HepG2 (cell line): ENCODE results near the gene CUEDC2. TPM values are rescaled to one million over a fixed set of nuclear protein-coding genes. Genes with fewer than 3 reads are reported as not detected.
A peak's percentile ranks its signal among the peaks of the same experiment; 100 is the strongest.

Source experiments
- ATAC-seq: fragments of 200-7000 bp; cut with Tn5 transposase; 3 replicates; pipeline ENCODE4 v1.9.1; 2020; ENCODE audit warnings: mild to moderate bottlenecking, moderate library complexity
- BruUV-seq: library from RNA; stranded (reverse); fragments of 400-500 nt; replicated peaks from 2 replicates; lab custom pipeline; 2021; lab: Mats Ljungman, UMichigan
- CTCF ChIA-PET: fragments of 300-600 bp; formaldehyde crosslinking; extraction: SDS; loops from one replicate; lab custom pipeline; 2021; ENCODE audit warnings: low total read pairs, inconsistent platforms, low intra/inter-chr PET ratio; lab: Yijun Ruan, JAX
- POLR2A ChIA-PET: fragments of 350-600 bp; sonication (Branson Sonifier 250); formaldehyde crosslinking; loops from one replicate; lab custom pipeline; 2020; ENCODE audit warnings: antibody characterized with exemption, inconsistent platforms; lab: Yijun Ruan, JAX
- DNase-seq: peaks from one replicate; pipeline ENCODE4 v3.0.0-alpha.2; 2015; ENCODE audit warnings: low spot score
- FAIRE-seq: peaks from 3 replicates; lab custom pipeline; 2011; peaks lifted over from hg19 to GRCh38; lab: Jason Lieb, UNC
- H2AFZ ChIP-seq: one replicate; pipeline ENCODE4 v1.6.1; 2011; ENCODE audit warnings: low read length, inconsistent platforms
- H3K27ac ChIP-seq: fragments of 300-600 bp; 3 replicates; pipeline ENCODE4 v1.8.0; 2011; ENCODE audit warnings: mixed run types, mild to moderate bottlenecking, mixed read lengths, low read length, inconsistent platforms; ENCODE audit not compliant: insufficient read depth; ENCODE audit errors: extremely low read length
- H3K27me3 ChIP-seq, 2 experiments: fragments of 200-600 bp in 1 of 2; 2 replicates in 1 of 2; 3 replicates in 1 of 2; pipeline versions ENCODE4 v1.6.0 to v1.8.0; 2011; ENCODE audit warnings: low read length in 2 of 2, mild to moderate bottlenecking in 2 of 2, moderate library complexity in 2 of 2, inconsistent platforms in 1 of 2; ENCODE audit not compliant: insufficient read depth in 2 of 2, control insufficient read depth in 1 of 2
- H3K36me3 ChIP-seq, 2 experiments: fragments of 200-600 bp in 1 of 2; replicated peaks in 1 of 2; 2 replicates in 1 of 2; 3 replicates in 1 of 2; pipeline versions ENCODE4 v1.5.1 to v1.8.0; 2011; ENCODE audit warnings: low read length in 2 of 2, inconsistent platforms in 1 of 2; ENCODE audit not compliant: insufficient read depth in 2 of 2, control insufficient read depth in 1 of 2
- H3K4me1 ChIP-seq: 2 replicates; pipeline ENCODE4 v1.5.1; 2012; ENCODE audit warnings: low read length, inconsistent platforms; ENCODE audit not compliant: insufficient read depth
- H3K4me2 ChIP-seq: 2 replicates; pipeline ENCODE4 v1.6.0; 2011; ENCODE audit warnings: low read depth, low read length, inconsistent platforms
- H3K4me3 ChIP-seq, 3 experiments: fragments of 200-600 bp in 1 of 3; sonication (generic), shearing (Covaris generic) in 1 of 3; replicated peaks in 1 of 3; 2 replicates each; pipeline ENCODE4 v1.5.1; 2011 to 2016; ENCODE audit warnings: low read length in 3 of 3, inconsistent platforms in 2 of 3, low read depth in 2 of 3, mild to moderate bottlenecking in 2 of 3, control low read depth in 1 of 3, mixed read lengths in 1 of 3; ENCODE audit not compliant: insufficient read depth in 1 of 3
- H3K79me2 ChIP-seq: one replicate; pipeline ENCODE4 v1.6.1; 2011; ENCODE audit warnings: low read length, inconsistent platforms; ENCODE audit not compliant: insufficient read depth
- H3K9ac ChIP-seq: 2 replicates; pipeline ENCODE4 v1.6.0; 2011; ENCODE audit warnings: mild to moderate bottlenecking, low read depth, low read length, inconsistent platforms; ENCODE audit not compliant: insufficient read depth
- H3K9me3 ChIP-seq: 2 replicates; pipeline ENCODE4 v1.5.1; 2012; ENCODE audit warnings: mild to moderate bottlenecking, low read length
- H4K20me1 ChIP-seq: 2 replicates; pipeline ENCODE4 v1.6.0; 2011; ENCODE audit warnings: inconsistent platforms, mild to moderate bottlenecking, low read length, moderate library complexity; ENCODE audit not compliant: insufficient read depth
- CBX1 ChIP-seq: IDR thresholded peaks from one replicate; pipeline ENCODE4 v1.6.1; 2016; ENCODE audit warnings: antibody characterized with exemption, low read depth
- CREBL2 ChIP-seq: sonication (generic); formaldehyde crosslinking; IDR thresholded peaks from 2 replicates; pipeline ENCODE4 v1.8.1; 2023; ENCODE audit warnings: missing genetic modification reagents, mild to moderate bottlenecking, borderline replicate concordance
- FOSL1 ChIP-seq: sonication (generic); formaldehyde crosslinking; IDR thresholded peaks from 2 replicates; pipeline ENCODE4 v1.9.0; 2021; ENCODE audit warnings: missing genetic modification reagents, borderline replicate concordance
- POLR2A ChIP-seq, 2 experiments: IDR thresholded peaks; 2 replicates each; pipeline ENCODE4 v1.6.1; 2011; ENCODE audit warnings: low read depth in 2 of 2, low read length in 2 of 2, mild to moderate bottlenecking in 1 of 2, moderate library complexity in 1 of 2; ENCODE audit not compliant: insufficient read depth in 1 of 2
- RFXANK ChIP-seq: IDR thresholded peaks from 2 replicates; pipeline ENCODE4 v1.6.1; 2016
- RNF2 ChIP-seq: fragments of 450-650 bp; conservative IDR thresholded peaks from 2 replicates; pipeline ENCODE4 v1.6.1; 2016; ENCODE audit warnings: low read depth
- SIN3A ChIP-seq: IDR thresholded peaks from 2 replicates; pipeline ENCODE4 v1.6.1; 2011; ENCODE audit warnings: low read depth, mild to moderate bottlenecking, control low read depth, low read length, borderline replicate concordance
- SMARCE1 ChIP-seq: fragments of 450-650 bp; IDR thresholded peaks from 2 replicates; pipeline ENCODE4 v1.6.1; 2017; ENCODE audit warnings: borderline replicate concordance
- ZNF569 ChIP-seq: sonication (generic); formaldehyde crosslinking; IDR thresholded peaks from 2 replicates; pipeline ENCODE4 v1.5.0; 2020; ENCODE audit warnings: mild to moderate bottlenecking, missing genetic modification reagents, moderate library complexity, borderline replicate concordance
- ZNF709 ChIP-seq: sonication (generic); formaldehyde crosslinking; IDR thresholded peaks from 2 replicates; pipeline ENCODE4 v1.5.0; 2020; ENCODE audit warnings: mild to moderate bottlenecking, missing genetic modification reagents
- WGBS: methylation state at CpG from one replicate; pipeline ENCODE4 v1.1.6; 2017; ENCODE audit warnings: low lambda C conversion rate; 5-methylcytosine and 5-hydroxymethylcytosine counted together
- in situ Hi-C: cut with HindIII; loops from 2 replicates; pipeline ENCODE4 v1.10.0; 2017; ENCODE audit warnings: low pct_unique_long_range_greater_than_20kb; ENCODE audit not compliant: extremely low pct_ligation_motif_present
- intact Hi-C: fragments of 100-400 bp; cut with micrococcal nuclease; formaldehyde crosslinking; loops from one replicate; pipeline ENCODE4 v1.10.0; 2022; ENCODE audit not compliant: unreplicated experiment
- polyA plus RNA-seq, 8 experiments: library from polyadenylated mRNA; depleted of rRNA in 3 of 8; stranded (reverse) in 7 of 8; unstranded in 1 of 8; fragments of >200 nt; fragmentation: Illumina TruSeq in 4 of 8; extraction: Trizol in 4 of 8; gene quantifications; 2 replicates each; pipeline versions ENCODE4 v1.2.1 to v1.2.3, GENCODE V29; 2011 to 2016; ENCODE audit warnings: low read depth in 4 of 8, missing spikeins in 1 of 8, mixed read lengths in 1 of 8; ENCODE audit not compliant: insufficient read depth in 1 of 8
- total RNA-seq, 5 experiments: library from RNA; depleted of rRNA; stranded (reverse); fragments of >200 nt; fragmentation: Illumina TruSeq; extraction: Trizol; gene quantifications; 2 replicates each; pipeline ENCODE4 v1.2.3, GENCODE V29; 2016; ENCODE audit warnings: low read depth in 1 of 5
- TF ChIP-seq, protein P1 (sequence below): sonication (generic); formaldehyde crosslinking; IDR thresholded peaks from 2 replicates; pipeline ENCODE4 v1.5.0; 2020; ENCODE audit warnings: mild to moderate bottlenecking, missing genetic modification reagents, borderline replicate concordance
- TF ChIP-seq, protein P2 (sequence below): sonication (generic); formaldehyde crosslinking; IDR thresholded peaks from 2 replicates; pipeline ENCODE4 v1.5.0; 2020; ENCODE audit warnings: mild to moderate bottlenecking, missing genetic modification reagents

CUEDC2 gene
- total and polyA plus RNA-seq, 2 of the 13 experiments (the other 11 are each of a cell fraction or from before 2014, with no cell fraction given), result 13.1 to 18.4 TPM

- TF ChIP-seq, protein P1, sequence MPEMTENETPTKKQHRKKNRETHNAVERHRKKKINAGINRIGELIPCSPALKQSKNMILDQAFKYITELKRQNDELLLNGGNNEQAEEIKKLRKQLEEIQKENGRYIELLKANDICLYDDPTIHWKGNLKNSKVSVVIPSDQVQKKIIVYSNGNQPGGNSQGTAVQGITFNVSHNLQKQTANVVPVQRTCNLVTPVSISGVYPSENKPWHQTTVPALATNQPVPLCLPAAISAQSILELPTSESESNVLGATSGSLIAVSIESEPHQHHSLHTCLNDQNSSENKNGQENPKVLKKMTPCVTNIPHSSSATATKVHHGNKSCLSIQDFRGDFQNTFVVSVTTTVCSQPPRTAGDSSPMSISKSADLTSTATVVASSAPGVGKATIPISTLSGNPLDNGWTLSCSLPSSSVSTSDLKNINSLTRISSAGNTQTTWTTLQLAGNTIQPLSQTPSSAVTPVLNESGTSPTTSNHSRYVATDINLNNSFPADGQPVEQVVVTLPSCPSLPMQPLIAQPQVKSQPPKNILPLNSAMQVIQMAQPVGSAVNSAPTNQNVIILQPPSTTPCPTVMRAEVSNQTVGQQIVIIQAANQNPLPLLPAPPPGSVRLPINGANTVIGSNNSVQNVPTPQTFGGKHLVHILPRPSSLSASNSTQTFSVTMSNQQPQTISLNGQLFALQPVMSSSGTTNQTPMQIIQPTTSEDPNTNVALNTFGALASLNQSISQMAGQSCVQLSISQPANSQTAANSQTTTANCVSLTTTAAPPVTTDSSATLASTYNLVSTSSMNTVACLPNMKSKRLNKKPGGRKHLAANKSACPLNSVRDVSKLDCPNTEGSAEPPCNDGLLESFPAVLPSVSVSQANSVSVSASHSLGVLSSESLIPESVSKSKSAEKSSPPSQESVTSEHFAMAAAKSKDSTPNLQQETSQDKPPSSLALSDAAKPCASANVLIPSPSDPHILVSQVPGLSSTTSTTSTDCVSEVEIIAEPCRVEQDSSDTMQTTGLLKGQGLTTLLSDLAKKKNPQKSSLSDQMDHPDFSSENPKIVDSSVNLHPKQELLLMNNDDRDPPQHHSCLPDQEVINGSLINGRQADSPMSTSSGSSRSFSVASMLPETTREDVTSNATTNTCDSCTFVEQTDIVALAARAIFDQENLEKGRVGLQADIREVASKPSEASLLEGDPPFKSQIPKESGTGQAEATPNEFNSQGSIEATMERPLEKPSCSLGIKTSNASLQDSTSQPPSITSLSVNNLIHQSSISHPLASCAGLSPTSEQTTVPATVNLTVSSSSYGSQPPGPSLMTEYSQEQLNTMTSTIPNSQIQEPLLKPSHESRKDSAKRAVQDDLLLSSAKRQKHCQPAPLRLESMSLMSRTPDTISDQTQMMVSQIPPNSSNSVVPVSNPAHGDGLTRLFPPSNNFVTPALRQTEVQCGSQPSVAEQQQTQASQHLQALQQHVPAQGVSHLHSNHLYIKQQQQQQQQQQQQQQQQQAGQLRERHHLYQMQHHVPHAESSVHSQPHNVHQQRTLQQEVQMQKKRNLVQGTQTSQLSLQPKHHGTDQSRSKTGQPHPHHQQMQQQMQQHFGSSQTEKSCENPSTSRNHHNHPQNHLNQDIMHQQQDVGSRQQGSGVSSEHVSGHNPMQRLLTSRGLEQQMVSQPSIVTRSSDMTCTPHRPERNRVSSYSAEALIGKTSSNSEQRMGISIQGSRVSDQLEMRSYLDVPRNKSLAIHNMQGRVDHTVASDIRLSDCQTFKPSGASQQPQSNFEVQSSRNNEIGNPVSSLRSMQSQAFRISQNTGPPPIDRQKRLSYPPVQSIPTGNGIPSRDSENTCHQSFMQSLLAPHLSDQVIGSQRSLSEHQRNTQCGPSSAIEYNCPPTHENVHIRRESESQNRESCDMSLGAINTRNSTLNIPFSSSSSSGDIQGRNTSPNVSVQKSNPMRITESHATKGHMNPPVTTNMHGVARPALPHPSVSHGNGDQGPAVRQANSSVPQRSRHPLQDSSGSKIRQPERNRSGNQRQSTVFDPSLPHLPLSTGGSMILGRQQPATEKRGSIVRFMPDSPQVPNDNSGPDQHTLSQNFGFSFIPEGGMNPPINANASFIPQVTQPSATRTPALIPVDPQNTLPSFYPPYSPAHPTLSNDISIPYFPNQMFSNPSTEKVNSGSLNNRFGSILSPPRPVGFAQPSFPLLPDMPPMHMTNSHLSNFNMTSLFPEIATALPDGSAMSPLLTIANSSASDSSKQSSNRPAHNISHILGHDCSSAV (CRISPR knock-in tag), result no peak
- no peak for TF ChIP-seq RNF2
These were observed 3.9 kb upstream of the CUEDC2 start (continued) for GRCh38 chr10:102436312-102436711.

- no peaks in the 10 kb centered on the region for H3K9me3 ChIP-seq
- peaks cover 39% of the 10 kb centered on the region for H3K4me1 ChIP-seq
- no peaks in the 10 kb centered on the region for H4K20me1 ChIP-seq
- ChIA-PET POLR2A (interaction anchor here (0.8 to 6.8 kb wide), 7 partner anchors 11 to 284 kb away, joined by 3 to 135 read pairs (median 3); partner anchors contain the start of genes C10orf95, FBXL15, NOLC1 and PSD), CTCF (no interaction called here)
- ATAC-seq (peak; percentile 17), DNase-seq (no peak), FAIRE-seq (no peak)
- intact Hi-C loops, result no loop called here
- peak overlapping the region; percentile 97 for H3K4me2 ChIP-seq
- 0% methylated on average over 5 of the region's 14 CpGs for WGBS
- peak overlapping the region; percentile 68 for H3K9ac ChIP-seq
- TSS peak; percentile 46 for BruUV-seq
- H3K27ac ChIP-seq, result peak overlapping the region; percentile 72
- no peaks in the 10 kb centered on the region for H3K36me3 ChIP-seq
- peak overlapping the region; percentile 44 to 76 (median 75) for H3K4me3 ChIP-seq
- H3K27me3 ChIP-seq, result no peaks in the 10 kb centered on the region; a peak in 1 of 5 replicates
- H2AFZ ChIP-seq, result peak overlapping the region; percentile 42
- in situ Hi-C loops, result no loop called here
- peaks cover 5% of the 10 kb centered on the region for H3K79me2 ChIP-seq
- TF ChIP-seq CBX1 (no peak), ZNF569 (CRISPR knock-in tag) (no peak), SIN3A (no peak), FOSL1 (CRISPR knock-in tag) (no peak), SMARCE1 (no peak), RFXANK (no peak), ZNF709 (CRISPR knock-in tag) (no peak), CREBL2 (no peak), POLR2A (IDR thresholded peaks at IDR 0.05; ENCODE audit: insufficient read depth in 1 of 2, low read depth in 2 of 2, low read length in 2 of 2) (peak in 1 of 2 experiments; percentile 40; a peak in 1 of 4 replicates)
- TF ChIP-seq, protein P2, sequence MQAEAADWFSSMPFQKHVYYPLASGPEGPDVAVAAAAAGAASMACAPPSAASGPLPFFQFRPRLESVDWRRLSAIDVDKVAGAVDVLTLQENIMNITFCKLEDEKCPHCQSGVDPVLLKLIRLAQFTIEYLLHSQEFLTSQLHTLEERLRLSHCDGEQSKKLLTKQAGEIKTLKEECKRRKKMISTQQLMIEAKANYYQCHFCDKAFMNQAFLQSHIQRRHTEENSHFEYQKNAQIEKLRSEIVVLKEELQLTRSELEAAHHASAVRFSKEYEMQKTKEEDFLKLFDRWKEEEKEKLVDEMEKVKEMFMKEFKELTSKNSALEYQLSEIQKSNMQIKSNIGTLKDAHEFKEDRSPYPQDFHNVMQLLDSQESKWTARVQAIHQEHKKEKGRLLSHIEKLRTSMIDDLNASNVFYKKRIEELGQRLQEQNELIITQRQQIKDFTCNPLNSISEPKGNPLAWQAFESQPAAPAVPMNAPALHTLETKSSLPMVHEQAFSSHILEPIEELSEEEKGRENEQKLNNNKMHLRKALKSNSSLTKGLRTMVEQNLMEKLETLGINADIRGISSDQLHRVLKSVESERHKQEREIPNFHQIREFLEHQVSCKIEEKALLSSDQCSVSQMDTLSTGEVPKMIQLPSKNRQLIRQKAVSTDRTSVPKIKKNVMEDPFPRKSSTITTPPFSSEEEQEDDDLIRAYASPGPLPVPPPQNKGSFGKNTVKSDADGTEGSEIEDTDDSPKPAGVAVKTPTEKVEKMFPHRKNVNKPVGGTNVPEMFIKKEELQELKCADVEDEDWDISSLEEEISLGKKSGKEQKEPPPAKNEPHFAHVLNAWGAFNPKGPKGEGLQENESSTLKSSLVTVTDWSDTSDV, result no peak
These were observed 3.3 kb upstream of the CUEDC2 start for GRCh38 chr10:102435529-102436233.
